GM18907 (cell line): ENCODE measurements around the gene TGFB3.
"Not testable (repeated sequence)": the region's sequence is repeated elsewhere in the genome, so short reads cannot be mapped to it uniquely, and the experiment has no call there.

Experiments used
- ATAC-seq: cut with Tn5 transposase; IDR thresholded peaks from one replicate; pipeline ENCODE4 v1.9.1; 2021; ENCODE audit warnings: mild to moderate bottlenecking, moderate library complexity; ENCODE audit not compliant: unreplicated experiment

Gene TGFB3

DNA sequence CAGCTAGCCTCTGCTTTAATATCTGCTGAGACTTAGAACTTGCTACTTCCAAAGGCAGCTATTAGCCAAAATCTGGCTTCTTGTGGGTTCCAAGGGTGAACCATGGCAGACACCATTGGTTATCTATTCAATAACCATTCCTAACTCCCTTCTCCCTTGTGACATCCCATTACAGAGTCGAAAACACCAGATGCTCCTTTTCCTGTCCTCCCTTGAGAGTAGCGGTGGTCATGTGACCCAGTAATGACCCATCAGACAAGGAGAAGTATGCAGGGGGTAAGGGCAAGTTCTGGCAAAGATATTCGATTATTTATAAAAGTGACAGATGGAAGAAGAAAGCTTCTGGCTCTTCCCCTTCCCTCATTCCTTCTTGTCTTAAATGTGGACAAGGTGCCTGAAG lies 20.1 kb downstream of the TGFB3 start:
- ATAC-seq, result no peak

DNA sequence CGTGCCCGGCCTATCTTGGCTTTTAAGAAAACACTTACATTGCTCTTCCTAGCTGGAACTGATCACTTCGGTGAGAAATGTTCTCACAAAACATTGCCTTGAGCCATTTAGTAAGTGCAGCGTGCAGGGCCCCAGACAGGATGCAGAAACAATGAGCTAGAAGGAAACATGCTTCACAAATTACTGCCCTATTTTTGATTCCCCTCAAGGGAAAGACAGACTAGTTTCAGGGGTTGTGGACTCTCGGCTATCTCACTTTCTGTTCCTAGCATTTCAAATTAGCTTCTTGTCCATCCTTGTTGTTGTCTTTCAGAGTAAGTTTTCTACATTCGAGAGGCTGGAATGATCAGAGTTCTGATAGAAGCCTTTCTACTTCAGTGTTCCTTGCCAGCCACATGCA lies 21.6 kb downstream of the TGFB3 start:
- peak; percentile 73 for ATAC-seq

DNA sequence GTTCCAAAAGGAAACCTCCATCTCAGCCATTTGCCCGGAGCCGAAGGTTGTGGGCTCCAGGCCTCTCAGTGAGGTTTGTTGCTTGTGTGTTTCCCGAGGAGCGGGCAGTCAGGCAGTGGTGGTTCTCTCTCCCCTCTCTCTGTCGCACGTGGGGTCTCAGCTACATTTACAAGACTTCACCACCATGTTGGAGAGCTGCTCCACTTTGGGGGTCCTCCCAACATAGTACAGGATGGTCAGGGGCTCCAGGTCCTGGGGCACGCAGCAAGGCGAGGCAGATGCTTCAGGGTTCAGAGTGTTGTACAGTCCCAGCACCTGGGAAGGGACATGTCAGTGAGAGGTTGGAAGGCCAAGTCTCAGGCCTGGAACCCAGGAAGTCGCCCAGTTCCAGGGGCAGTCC lies 22.8 kb downstream of the TGFB3 start:
- ATAC-seq, result no peak

DNA sequence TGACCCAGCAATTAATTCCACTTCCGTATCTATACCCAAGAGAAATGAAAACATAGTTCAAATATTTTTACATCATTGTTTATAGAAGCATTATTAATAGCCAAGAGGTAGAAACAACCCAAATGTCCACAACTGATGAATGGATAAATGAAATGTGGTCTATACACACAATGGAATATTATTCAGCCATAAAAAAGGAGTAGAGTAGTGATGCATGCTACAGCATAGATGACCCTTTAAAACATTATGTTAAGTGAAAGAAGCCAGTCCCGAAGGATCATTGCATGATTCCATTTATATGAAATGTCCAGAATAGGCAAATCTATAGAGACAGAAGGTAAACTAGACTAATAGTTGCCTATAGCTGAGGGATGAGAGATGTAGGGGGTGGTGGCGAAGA lies 29.3 kb downstream of the TGFB3 start:
- no peak for ATAC-seq

DNA sequence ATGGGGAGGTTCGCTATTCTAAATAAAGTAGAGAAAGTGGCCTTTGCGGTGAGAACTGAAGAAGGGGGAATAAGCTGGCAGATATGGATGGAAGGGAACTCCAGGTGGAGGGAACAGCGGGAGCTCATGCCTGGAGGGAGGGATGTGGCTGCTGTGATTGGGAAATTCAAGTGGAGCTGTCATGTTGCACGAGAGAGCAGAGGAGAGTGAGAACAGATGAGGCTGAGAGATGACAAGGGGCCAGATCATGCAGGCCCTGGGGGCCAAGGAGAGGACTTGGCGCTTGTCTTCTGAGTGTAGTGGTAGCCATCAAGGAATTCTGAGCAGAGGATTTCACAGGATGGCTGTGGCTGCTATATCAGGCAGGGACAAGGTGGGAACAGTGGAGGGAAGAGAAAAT lies 35.0 kb downstream of the TGFB3 start:
- ATAC-seq, result no peak

DNA sequence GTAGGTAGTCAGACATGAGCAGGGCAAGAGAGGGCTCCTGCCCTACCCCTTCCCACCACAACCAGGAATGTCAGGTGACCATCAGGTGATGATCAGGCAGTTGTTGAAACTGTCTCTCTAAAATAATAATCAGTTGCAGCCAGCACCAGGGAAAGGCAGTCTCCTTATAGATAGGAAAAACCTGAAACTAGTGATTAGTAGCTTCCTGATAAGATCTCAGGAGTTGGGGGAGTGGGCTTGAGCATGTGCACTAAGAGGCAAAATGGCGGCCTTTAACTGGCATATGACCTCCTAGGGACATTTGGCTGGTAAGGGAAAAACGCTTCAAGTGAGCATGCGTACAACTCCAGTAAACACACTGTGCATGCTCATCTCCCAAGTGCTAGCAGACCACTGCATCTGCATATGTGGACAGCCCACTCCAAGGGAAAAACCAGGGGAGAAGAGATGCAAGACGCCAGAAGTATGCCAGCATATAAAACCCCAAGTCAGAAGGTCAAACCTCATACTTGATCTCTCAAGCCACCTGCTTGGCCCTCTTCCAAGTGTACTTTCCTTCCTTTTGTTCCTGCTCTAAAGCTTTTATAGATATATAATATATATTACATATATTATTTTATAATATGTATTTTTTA lies 37.1 kb downstream of the TGFB3 start:
- no peak for ATAC-seq

DNA sequence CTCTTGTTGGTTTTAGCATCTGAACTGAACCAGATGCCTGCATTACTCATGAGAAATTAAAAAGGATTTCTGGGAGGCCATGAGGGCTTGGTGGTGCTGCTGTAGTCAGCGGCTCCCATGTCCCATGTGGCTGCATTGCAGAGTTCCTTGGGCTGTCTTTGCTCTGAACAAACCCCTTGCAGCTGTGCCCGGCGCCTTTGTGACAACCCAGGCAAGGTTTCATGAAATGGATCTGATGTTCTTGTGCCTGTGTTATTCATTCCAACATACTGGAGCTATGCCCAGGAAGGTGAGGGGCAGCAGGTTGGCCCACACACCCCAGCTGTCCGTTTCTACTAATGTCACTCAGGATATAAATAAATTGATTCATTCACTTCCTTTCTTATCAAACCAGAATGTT lies 40.8 kb downstream of the TGFB3 start:
- ATAC-seq, result no peak

DNA sequence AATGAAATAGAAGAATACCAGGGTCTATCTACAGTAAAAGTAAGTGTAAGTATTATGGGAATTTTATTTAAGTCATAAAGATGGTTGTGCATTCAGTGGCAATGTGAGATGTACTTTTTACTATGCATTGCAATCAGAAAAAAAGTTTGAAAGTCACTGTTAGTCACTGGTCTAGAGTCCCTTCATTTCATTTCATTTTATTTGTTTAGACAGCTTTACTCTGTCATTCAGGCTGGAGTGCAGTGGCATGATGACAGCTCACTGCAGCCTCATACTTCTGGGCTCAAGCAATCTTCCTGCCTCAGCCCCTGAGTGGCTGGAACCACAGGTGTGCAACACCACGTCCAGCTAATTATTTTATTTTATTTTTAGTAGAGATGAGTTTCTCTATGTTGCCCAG lies 42.6 kb downstream of the TGFB3 start:
- no peak for ATAC-seq

DNA sequence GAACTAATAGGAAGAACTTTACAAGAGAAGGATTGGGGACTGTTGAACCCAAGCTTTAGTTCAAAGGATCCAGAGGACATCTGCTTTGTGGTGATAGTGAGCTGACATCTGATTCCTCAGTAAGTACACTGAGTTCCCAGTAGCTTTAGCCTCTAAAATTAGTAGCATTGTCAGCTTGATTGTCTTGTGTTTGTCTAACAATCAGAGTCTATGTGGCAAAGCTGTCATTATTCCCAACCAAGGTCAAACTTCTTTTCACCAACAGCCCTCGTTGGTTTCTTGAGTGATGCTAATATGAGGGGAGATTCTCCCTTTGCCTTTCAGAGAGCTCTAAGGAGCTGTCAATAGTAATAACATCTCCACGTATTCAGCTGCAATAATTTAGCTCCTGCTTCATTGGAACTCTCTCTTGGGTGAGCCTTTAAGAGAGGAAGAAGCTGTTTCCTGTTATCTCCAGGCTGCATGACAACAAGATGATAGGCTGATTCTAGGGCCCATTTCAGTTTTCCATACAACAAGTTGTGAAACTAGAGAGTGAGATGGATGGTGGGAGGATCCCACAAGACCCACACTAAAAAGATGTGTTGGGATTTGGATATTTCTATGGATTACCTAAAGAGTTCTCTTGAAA lies 46.7 kb downstream of the TGFB3 start:
- ATAC-seq, result no peak

DNA sequence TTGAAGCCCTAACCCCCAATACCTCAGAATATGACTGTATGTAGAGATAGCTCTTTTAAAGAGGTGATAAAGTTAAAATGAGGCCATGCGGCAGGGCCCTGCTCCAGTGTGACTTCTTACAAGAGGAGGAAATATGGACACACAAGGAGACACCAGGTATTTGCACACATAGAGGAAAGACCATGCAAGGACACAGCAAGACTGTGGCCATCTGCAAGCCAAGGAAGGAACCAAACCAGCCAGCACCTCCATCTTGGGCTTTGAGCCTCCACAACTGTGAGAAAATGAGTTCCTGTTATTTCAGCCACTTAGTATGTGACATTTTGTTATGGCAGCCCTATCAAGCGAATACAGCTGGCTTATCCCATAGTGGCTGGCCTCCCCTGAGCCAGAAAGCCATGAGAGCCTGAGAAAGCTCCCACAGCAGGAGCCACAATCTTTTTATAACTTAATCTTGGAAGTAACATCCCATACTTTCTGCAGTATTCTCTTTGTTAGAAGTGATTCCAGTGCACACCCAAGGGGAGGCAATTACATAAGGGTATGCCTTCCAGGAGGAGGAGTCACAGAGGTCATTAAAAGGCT lies 48.0 kb downstream of the TGFB3 start:
- ATAC-seq, result no peak

DNA sequence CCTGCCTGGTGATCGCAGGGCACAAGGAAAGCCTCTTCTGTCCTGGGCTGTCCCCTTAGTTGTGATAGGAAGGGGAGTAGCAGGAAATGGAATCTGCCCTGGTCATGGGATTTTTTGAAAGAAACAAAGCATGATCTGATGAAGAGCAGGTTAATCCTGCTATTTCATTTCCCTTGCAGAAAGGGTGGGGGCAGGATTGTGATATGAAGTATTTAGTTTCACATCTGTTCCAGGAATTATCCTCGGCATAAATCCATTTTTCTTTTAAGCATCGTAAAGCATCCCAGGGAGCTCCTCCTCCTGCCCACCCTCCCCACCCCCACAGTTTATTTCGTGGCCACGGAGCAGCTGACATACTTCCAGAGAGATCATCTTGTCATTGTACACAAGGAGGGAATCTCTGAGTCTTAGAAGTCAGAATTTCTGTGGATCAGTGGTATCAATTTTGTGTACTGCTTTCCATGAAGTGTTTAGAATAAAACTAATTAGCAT lies 53.1 kb downstream of the TGFB3 start:
- no peak for ATAC-seq

DNA sequence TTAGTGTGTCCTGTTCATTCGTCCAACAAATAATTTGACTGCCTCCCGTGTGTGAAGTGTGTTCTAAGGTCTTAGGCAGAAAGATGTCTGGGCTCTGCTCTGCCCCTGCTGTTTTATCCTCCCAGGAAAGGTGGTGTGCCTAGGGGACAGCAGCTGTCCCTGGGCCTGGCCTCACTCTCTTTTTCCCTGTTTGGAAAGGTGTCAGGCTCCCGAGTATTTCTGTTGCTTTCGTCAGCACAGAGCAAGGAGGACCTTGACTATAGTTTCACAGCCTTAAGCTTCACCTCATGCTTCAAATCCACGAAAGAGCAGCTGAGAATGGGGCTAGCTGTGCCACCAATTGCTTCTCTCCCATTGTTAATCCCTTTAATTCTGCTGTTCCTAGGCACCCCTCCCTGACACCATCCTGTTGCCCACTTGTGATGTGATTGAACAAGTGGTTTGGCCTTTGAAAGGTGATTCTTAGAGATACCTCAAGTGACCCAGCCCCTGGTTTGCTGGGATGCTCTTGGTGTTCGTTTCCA lies 54.2 kb downstream of the TGFB3 start:
- ATAC-seq, result no peak

DNA sequence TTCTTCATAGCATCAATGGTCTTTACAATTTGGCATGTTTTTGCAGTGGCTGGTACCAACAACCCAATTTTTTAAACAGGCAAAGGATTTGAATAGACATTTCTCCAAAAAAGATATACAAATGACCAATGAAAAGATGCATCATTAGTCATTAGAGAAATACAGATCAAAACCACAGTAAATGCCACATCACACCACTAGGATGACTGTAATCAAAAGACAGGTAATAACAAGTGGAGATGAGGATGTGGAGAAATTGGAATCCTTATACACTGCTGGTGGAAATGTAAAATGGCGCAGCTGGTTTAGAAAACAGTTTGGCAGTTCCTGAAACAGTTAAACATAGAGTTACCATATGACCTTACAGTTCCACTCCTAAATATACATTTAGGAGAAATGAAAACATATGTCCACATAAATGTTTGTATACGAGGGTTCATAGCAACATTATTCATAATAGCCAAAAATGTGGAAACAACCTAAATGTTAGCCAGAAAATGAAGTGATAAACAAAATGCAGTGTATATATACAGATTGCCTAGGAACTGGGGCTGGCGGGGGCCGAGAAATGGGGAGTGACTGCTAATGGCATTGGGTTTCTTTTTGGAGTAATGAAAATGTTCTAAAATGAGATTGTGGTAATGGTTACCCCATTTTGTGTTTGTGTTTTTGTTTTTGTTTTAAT lies 55.2 kb downstream of the TGFB3 start:
- ATAC-seq, result no peak

DNA sequence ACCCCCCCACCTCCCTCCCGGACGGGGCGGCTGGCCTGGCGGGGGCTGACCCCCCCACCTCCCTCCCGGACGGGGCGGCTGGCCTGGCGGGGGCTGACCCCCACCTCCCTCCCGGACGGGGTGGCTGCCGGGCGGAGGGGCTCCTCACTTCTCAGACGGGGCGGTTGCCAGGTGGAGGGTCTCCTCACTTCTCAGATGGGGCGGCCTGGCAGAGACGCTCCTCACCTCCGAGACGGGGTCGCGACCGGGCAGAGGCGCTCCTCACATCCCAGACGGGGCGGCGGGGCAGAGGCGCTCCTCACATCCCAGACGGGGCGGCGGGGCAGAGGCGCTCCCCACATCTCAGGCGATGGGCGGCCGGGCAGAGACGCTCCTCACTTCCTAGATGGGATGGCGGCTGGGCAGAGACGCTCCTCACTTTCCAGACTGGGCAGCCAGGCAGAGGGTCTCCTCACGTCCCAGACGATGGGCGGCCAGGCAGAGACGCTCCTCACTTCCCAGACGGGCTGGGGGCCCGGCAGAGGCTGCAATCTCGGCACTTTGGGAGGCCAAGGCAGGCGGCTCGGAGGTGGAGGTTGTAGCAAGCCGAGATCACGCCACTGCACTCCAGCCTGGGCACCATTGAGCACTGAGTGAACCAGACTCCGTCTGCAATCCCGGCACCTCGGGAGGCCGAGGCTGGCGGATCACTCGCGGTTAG lies 56.5 kb downstream of the TGFB3 start:
- not testable (repeated sequence) for ATAC-seq

DNA sequence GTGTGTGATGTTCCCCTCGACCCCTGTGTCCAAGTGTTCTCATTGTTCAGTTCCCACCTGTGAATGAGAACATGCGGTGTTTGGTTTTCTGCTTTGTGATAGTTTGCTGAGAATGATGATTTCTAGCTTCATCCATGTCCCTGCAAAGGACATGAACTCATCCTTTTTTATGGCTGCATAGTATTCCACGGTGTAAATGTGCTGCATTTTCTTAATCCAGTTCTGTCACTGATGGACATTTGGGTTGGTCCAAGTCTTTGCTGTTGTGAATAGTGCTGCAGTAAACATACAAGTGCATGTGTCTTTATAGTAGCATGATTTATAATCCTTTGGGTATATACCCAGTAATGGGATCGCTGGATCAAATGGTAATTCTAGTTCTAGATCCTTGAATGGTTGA lies 61.4 kb downstream of the TGFB3 start:
- not testable (repeated sequence) for ATAC-seq

DNA sequence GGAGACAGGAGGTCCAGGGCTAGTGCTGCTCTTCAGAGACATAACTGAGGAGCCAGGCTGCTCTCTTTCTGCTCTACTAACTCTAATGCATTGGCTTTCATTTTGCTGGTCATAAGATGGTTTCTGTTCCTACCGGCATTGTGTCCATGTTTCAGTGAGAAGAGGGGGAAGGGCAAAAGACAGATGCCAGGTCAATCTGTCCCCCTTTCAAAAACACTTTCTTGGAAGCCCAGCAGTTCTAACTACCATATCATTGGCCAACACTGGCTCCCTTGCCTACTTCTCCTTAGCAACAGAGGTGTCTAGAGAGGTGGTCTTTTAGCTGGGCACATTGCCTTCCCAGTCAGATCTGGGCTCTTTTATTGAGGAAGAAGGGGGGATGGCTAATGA lies 63.9 kb downstream of the TGFB3 start:
- ATAC-seq, result no peak

DNA sequence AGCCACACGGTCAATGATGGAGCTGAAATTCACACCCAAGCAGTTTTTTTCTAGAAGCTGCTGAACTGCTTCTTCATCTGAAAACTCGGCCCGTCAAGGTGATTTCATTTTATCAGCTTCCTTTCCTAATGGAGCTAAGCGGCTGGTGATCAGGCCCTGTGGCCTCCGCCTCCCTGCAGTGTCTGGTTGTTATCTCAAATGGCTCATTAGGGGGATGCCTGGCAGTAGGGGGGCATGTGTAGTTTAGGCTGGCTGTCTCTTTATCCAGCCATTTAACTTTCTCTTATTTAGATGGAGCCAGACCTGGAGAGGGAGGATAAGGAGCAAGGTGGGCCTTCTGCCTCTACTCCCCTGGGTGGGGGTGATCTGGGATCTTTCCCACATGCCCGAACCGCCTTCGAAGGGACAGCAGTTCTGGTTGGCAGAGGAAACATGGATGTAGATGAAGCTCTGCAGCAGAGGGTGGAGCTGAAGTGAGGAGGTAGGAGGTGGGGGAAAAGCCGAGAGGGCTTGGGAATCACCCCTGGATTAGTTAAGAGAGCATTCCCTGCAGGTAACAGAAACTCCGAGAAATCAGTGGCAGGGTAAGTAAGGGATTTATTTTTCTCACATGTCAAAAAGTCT lies 64.4 kb downstream of the TGFB3 start:
- ATAC-seq, result no peak

DNA sequence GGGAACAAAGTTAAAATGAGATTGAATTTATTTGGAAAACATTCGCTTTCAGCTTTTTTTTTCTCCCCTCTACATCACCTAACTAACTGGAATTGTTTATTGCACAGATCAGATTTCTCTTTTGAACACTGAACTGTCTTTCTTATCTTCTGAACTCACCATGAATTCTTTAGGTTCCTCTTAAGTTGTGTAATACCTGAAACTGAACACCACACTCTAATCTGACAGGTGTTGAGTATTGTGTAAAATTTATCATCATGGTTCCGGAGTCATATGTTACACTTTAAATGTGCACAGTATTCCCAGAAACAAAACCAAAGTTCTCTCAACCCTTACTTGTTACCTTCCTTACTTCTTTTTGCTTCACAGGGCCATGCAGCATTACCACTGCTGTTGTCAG lies 66.8 kb downstream of the TGFB3 start:
- no peak for ATAC-seq

DNA sequence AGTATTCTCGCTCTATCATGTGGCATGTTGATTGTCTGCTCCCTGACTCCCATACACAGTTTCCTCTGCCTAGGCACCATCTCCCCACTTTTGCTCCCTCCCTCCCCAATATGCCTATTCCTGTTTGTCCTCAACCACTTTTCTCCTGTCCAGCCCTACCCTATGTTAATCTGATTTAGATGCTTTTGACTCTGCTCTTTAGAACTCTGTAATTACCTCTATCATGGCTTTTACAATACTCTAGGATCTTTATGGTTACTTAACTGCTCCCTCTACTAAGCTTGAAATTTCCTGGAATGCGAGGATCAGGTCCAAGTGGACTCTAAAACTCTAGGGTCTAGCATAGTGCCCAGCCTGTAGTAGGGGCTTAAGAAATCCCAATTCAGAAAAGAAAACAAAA lies 68.6 kb downstream of the TGFB3 start:
- ATAC-seq, result no peak

DNA sequence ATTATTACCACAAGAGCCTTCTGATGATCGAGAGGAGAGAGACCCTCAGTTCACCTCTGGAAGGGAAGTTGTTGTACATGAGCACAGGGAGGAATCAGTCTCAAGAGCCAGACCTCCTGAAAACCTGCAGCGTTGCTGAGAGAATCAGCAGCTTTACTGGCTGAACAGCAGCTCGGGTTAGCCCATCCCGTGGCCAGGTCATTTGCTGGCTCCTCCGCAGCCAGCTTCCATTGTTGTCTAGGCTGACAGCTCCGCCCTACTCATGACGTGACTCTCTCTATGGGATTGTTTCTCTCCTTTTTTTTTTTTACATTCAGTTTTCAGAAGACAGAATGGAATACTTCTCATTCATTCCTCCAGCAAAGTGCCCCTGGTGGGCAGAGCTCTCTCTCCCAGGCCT lies 69.9 kb downstream of the TGFB3 start:
- ATAC-seq, result no peak

DNA sequence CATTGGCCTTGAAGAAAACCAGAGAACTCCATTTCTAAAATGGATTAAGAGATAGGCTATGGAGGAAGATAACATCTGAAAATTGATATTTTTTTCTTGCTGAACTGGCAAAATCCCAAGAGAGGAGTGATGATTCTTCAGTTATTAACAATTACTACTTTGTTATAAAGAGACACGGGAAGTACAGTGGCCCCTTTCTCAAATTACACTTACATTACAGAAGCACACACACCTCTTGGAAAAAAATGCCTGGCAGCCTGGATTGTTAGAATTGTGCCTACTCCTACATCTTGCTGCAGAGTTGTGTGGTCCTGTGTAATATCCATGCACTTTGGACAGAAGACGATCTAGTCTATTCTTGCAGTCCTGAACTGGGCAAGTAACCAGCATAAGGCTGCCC lies 71.7 kb downstream of the TGFB3 start:
- no peak for ATAC-seq
